ENCODE data around the gene LRP8.

LRP8 gene
- total RNA-seq, result 30.4 to 32.5 (median 32.1) reads per million in 3 donors

GRCh38 chr1:53328009-53328461 lies at the start of gene LRP8:
Gene LRP8, minus strand, starts transcription at chr1:53328070. Its CDS starts 158 bp downstream, at chr1:53327912.
- H3K4me1 ChIP-seq (ENCODE audit: control insufficient read depth, insufficient read depth, low read length, poor library complexity, severe bottlenecking), result peaks cover 12% of the 10 kb centered on the region
- no peaks in the 10 kb centered on the region for H3K27me3 ChIP-seq (replicated peaks; ENCODE audit: control insufficient read depth, insufficient read depth, low read length, poor library complexity, severe bottlenecking)
- DNase-seq, result peak; percentile 48 to 64 (median 49)
- H3K4me3 ChIP-seq (ENCODE audit: insufficient read depth, low read depth, low read length, poor library complexity, severe bottlenecking), result peak within 1 kb of the TSS; percentile 87
- H3K9me3 ChIP-seq (ENCODE audit: control insufficient read depth, low read length), result no peaks in the 10 kb centered on the region
- peak within 1 kb of the TSS; percentile 59 for H3K27ac ChIP-seq (ENCODE audit: insufficient read depth, low read length, poor library complexity, severe bottlenecking)
- no peaks in the 10 kb centered on the region for H3K36me3 ChIP-seq (ENCODE audit: control insufficient read depth, insufficient read depth, low read length)

GRCh38 chr1:53377438-53377841 lies 49.6 kb upstream of the LRP8 start:
- Histone ChIP-seq H3K36me3 (ENCODE audit: control insufficient read depth, insufficient read depth, low read length) (no peaks in the 10 kb centered on the region), H3K4me3 (ENCODE audit: insufficient read depth, low read depth, low read length, poor library complexity, severe bottlenecking) (no peak overlapping the region), H3K27ac (ENCODE audit: insufficient read depth, low read length, poor library complexity, severe bottlenecking) (no peak overlapping the region), H3K27me3 (replicated peaks; ENCODE audit: control insufficient read depth, insufficient read depth, low read length, poor library complexity, severe bottlenecking) (no peaks in the 10 kb centered on the region), H3K4me1 (ENCODE audit: control insufficient read depth, insufficient read depth, low read length, poor library complexity, severe bottlenecking) (no peaks in the 10 kb centered on the region), H3K9me3 (ENCODE audit: control insufficient read depth, low read length) (no peaks in the 10 kb centered on the region)
- no peak for DNase-seq

GRCh38 chr1:53376742-53377437 lies 49.0 kb upstream of the LRP8 start:
- Histone ChIP-seq H3K9me3 (ENCODE audit: control insufficient read depth, low read length) (no peaks in the 10 kb centered on the region), H3K27ac (ENCODE audit: insufficient read depth, low read length, poor library complexity, severe bottlenecking) (no peak overlapping the region), H3K4me3 (ENCODE audit: insufficient read depth, low read depth, low read length, poor library complexity, severe bottlenecking) (no peak overlapping the region), H3K36me3 (ENCODE audit: control insufficient read depth, insufficient read depth, low read length) (no peaks in the 10 kb centered on the region), H3K4me1 (ENCODE audit: control insufficient read depth, insufficient read depth, low read length, poor library complexity, severe bottlenecking) (no peaks in the 10 kb centered on the region), H3K27me3 (replicated peaks; ENCODE audit: control insufficient read depth, insufficient read depth, low read length, poor library complexity, severe bottlenecking) (no peaks in the 10 kb centered on the region)
- DNase-seq, result no peak

- DNase-seq, result no peak
- Histone ChIP-seq H3K4me3 (ENCODE audit: insufficient read depth, low read depth, low read length, poor library complexity, severe bottlenecking) (no peak overlapping the region), H3K4me1 (ENCODE audit: control insufficient read depth, insufficient read depth, low read length, poor library complexity, severe bottlenecking) (no peaks in the 10 kb centered on the region), H3K27ac (ENCODE audit: insufficient read depth, low read length, poor library complexity, severe bottlenecking) (no peak overlapping the region), H3K9me3 (ENCODE audit: control insufficient read depth, low read length) (no peaks in the 10 kb centered on the region), H3K36me3 (ENCODE audit: control insufficient read depth, insufficient read depth, low read length) (no peaks in the 10 kb centered on the region), H3K27me3 (replicated peaks; ENCODE audit: control insufficient read depth, insufficient read depth, low read length, poor library complexity, severe bottlenecking) (no peaks in the 10 kb centered on the region)
Measured at GRCh38 chr1:53376041-53376461, 48.2 kb upstream of the LRP8 start.

- no peaks in the 10 kb centered on the region for H3K4me1 ChIP-seq (ENCODE audit: control insufficient read depth, insufficient read depth, low read length, poor library complexity, severe bottlenecking)
- no peak overlapping the region for H3K27ac ChIP-seq (ENCODE audit: insufficient read depth, low read length, poor library complexity, severe bottlenecking)
- DNase-seq, result no peak
- no peaks in the 10 kb centered on the region for H3K9me3 ChIP-seq (ENCODE audit: control insufficient read depth, low read length)
- no peaks in the 10 kb centered on the region for H3K27me3 ChIP-seq (replicated peaks; ENCODE audit: control insufficient read depth, insufficient read depth, low read length, poor library complexity, severe bottlenecking)
- H3K36me3 ChIP-seq (ENCODE audit: control insufficient read depth, insufficient read depth, low read length), result no peaks in the 10 kb centered on the region
- no peak overlapping the region for H3K4me3 ChIP-seq (ENCODE audit: insufficient read depth, low read depth, low read length, poor library complexity, severe bottlenecking)
Measured at GRCh38 chr1:53375440-53375839, 47.6 kb upstream of the LRP8 start.

- Histone ChIP-seq H3K27me3 (replicated peaks; ENCODE audit: control insufficient read depth, insufficient read depth, low read length, poor library complexity, severe bottlenecking) (no peaks in the 10 kb centered on the region), H3K9me3 (ENCODE audit: control insufficient read depth, low read length) (no peaks in the 10 kb centered on the region), H3K27ac (ENCODE audit: insufficient read depth, low read length, poor library complexity, severe bottlenecking) (no peak overlapping the region), H3K4me3 (ENCODE audit: insufficient read depth, low read depth, low read length, poor library complexity, severe bottlenecking) (no peak overlapping the region), H3K4me1 (ENCODE audit: control insufficient read depth, insufficient read depth, low read length, poor library complexity, severe bottlenecking) (peaks cover 6% of the 10 kb centered on the region), H3K36me3 (ENCODE audit: control insufficient read depth, insufficient read depth, low read length) (no peaks in the 10 kb centered on the region)
- no peak for DNase-seq
Measured at GRCh38 chr1:53373246-53373645, 45.4 kb upstream of the LRP8 start.

- no peaks in the 10 kb centered on the region for H3K36me3 ChIP-seq (ENCODE audit: control insufficient read depth, insufficient read depth, low read length)
- no peaks in the 10 kb centered on the region for H3K9me3 ChIP-seq (ENCODE audit: control insufficient read depth, low read length)
- H3K4me1 ChIP-seq (ENCODE audit: control insufficient read depth, insufficient read depth, low read length, poor library complexity, severe bottlenecking), result peaks cover 13% of the 10 kb centered on the region
- no peak for DNase-seq
- no peak overlapping the region for H3K4me3 ChIP-seq (ENCODE audit: insufficient read depth, low read depth, low read length, poor library complexity, severe bottlenecking)
- no peak overlapping the region for H3K27ac ChIP-seq (ENCODE audit: insufficient read depth, low read length, poor library complexity, severe bottlenecking)
- no peaks in the 10 kb centered on the region for H3K27me3 ChIP-seq (replicated peaks; ENCODE audit: control insufficient read depth, insufficient read depth, low read length, poor library complexity, severe bottlenecking)
Measured at GRCh38 chr1:53372501-53372951, 44.7 kb upstream of the LRP8 start.

GRCh38 chr1:53371851-53372250 lies 44.0 kb upstream of the LRP8 start:
- no peak for DNase-seq
- Histone ChIP-seq H3K27me3 (replicated peaks; ENCODE audit: control insufficient read depth, insufficient read depth, low read length, poor library complexity, severe bottlenecking) (no peaks in the 10 kb centered on the region), H3K27ac (ENCODE audit: insufficient read depth, low read length, poor library complexity, severe bottlenecking) (no peak overlapping the region), H3K9me3 (ENCODE audit: control insufficient read depth, low read length) (no peaks in the 10 kb centered on the region), H3K4me3 (ENCODE audit: insufficient read depth, low read depth, low read length, poor library complexity, severe bottlenecking) (no peak overlapping the region), H3K36me3 (ENCODE audit: control insufficient read depth, insufficient read depth, low read length) (no peaks in the 10 kb centered on the region), H3K4me1 (ENCODE audit: control insufficient read depth, insufficient read depth, low read length, poor library complexity, severe bottlenecking) (peaks cover 17% of the 10 kb centered on the region)

- H3K4me3 ChIP-seq (ENCODE audit: insufficient read depth, low read depth, low read length, poor library complexity, severe bottlenecking), result no peak overlapping the region
- H3K27ac ChIP-seq (ENCODE audit: insufficient read depth, low read length, poor library complexity, severe bottlenecking), result no peak overlapping the region
- H3K36me3 ChIP-seq (ENCODE audit: control insufficient read depth, insufficient read depth, low read length), result no peaks in the 10 kb centered on the region
- no peak for DNase-seq
- H3K9me3 ChIP-seq (ENCODE audit: control insufficient read depth, low read length), result no peaks in the 10 kb centered on the region
- H3K4me1 ChIP-seq (ENCODE audit: control insufficient read depth, insufficient read depth, low read length, poor library complexity, severe bottlenecking), result peaks cover 17% of the 10 kb centered on the region
- no peaks in the 10 kb centered on the region for H3K27me3 ChIP-seq (replicated peaks; ENCODE audit: control insufficient read depth, insufficient read depth, low read length, poor library complexity, severe bottlenecking)
Measured at GRCh38 chr1:53371121-53371666, 43.3 kb upstream of the LRP8 start.

- Histone ChIP-seq H3K4me3 (ENCODE audit: insufficient read depth, low read depth, low read length, poor library complexity, severe bottlenecking) (no peak overlapping the region), H3K9me3 (ENCODE audit: control insufficient read depth, low read length) (no peaks in the 10 kb centered on the region), H3K27me3 (replicated peaks; ENCODE audit: control insufficient read depth, insufficient read depth, low read length, poor library complexity, severe bottlenecking) (no peaks in the 10 kb centered on the region), H3K36me3 (ENCODE audit: control insufficient read depth, insufficient read depth, low read length) (no peaks in the 10 kb centered on the region), H3K27ac (ENCODE audit: insufficient read depth, low read length, poor library complexity, severe bottlenecking) (no peak overlapping the region), H3K4me1 (ENCODE audit: control insufficient read depth, insufficient read depth, low read length, poor library complexity, severe bottlenecking) (peaks cover 17% of the 10 kb centered on the region)
- no peak for DNase-seq
Measured at GRCh38 chr1:53370369-53370961, 42.6 kb upstream of the LRP8 start.

Measured in effector memory CD4-positive, alpha-beta T cell (primary cell).